Immature natural killer cell (primary cell): ENCODE results near the gene RGS8. TPM values are rescaled to one million over a fixed set of nuclear protein-coding genes. Genes with fewer than 3 reads are reported as not detected.

Experiments
- DNase-seq, 3 donors: peaks; one replicate each; pipeline ENCODE4 v3.0.0; 2022; ENCODE audit warnings: mixed read lengths in 1 of 3
- H3K27ac Mint-ChIP-seq, 6 donors: one replicate each; pipeline ENCODE4 v1.8.0; 2020; ENCODE audit warnings: mixed read lengths in 6 of 6, mild to moderate bottlenecking in 5 of 6, inconsistent platforms in 4 of 6, moderate library complexity in 3 of 6
- H3K27me3 Mint-ChIP-seq, 3 donors: one replicate each; pipeline ENCODE4 v1.8.0; 2020 to 2021; ENCODE audit warnings: low read depth in 3 of 3, mild to moderate bottlenecking in 3 of 3, mixed read lengths in 3 of 3, moderate library complexity in 3 of 3, inconsistent platforms in 1 of 3
- H3K36me3 Mint-ChIP-seq, 3 donors: one replicate each; pipeline ENCODE4 v1.8.0; 2020; ENCODE audit warnings: mixed read lengths in 3 of 3, inconsistent platforms in 2 of 3, mild to moderate bottlenecking in 2 of 3
- H3K4me1 Mint-ChIP-seq, 2 donors: one replicate each; pipeline ENCODE4 v1.8.0; 2020; ENCODE audit warnings: inconsistent platforms in 2 of 2, mild to moderate bottlenecking in 2 of 2, mixed read lengths in 2 of 2, moderate library complexity in 1 of 2
- H3K4me3 Mint-ChIP-seq, 5 donors: one replicate each; pipeline ENCODE4 v1.8.0; 2020; ENCODE audit warnings: mild to moderate bottlenecking in 5 of 5, mixed read lengths in 5 of 5, inconsistent platforms in 3 of 5, moderate library complexity in 3 of 5
- H3K9me3 Mint-ChIP-seq, 6 donors: one replicate each; pipeline ENCODE4 v1.8.0; 2020; ENCODE audit warnings: mild to moderate bottlenecking in 6 of 6, mixed read lengths in 6 of 6, inconsistent platforms in 4 of 6, moderate library complexity in 3 of 6
- polyA plus RNA-seq, 3 donors: library from polyadenylated mRNA; unstranded; fragments of 300-500 nt; fragmentation: Illumina TruSeq; gene quantifications; one replicate each; pipeline ENCODE4 v1.2.3, GENCODE V29; 2021

RGS8 gene
- polyA plus RNA-seq, 3 donors from 2014 or later: not detected

DNA sequence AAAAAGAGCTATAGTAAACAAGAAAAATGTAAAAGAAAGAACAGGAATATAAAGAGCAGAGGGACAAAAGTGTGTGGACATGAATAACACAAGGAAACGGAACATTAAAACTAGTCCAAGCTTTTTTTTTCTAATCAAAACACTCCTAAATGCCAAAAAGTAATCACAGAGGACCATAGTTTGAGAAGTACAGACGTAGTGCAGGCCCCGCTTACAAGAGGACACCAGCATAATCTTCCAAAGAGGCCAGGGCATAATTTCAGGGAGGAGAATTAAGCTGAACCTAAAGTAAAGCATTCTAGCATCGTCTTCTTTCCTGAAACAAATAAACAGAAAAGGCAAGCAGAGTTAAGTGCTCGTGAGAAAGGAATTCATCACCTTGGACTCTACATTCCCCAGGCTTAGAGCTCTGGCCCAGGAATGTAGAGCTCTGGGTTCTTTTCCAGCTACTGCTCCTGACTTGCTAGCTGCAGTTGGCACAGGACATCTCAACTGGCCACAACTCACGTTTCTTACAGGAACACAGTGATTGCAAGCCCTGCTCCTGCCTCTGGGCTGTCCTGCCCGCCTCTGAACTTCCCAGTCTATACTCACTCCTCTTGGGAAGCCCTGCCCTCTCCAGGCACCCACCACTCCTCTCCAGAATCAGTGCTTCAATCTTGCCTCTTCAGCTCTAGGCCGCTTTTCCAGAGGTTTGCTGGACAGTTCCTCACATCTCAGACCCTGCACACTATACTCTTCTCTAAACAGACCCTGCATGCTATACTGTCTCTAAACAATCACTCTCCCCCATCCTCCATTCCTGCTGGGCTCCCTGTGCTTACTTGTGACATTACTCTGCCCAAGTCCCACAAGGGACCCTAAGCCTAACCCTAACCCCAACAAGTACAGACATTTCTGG is 9.8 kb downstream of the RGS8 start:
- no peaks in the 10 kb centered on the region for H3K4me1 Mint-ChIP-seq
- H3K4me3 Mint-ChIP-seq: no peak overlapping the region
- H3K27ac Mint-ChIP-seq: no peak overlapping the region
- no peaks in the 10 kb centered on the region for H3K9me3 Mint-ChIP-seq
- DNase-seq: no peak
- H3K36me3 Mint-ChIP-seq: no peaks in the 10 kb centered on the region
- peaks cover 4 to 5% (median 4%) of the 10 kb centered on the region in 3 donors for H3K27me3 Mint-ChIP-seq

DNA sequence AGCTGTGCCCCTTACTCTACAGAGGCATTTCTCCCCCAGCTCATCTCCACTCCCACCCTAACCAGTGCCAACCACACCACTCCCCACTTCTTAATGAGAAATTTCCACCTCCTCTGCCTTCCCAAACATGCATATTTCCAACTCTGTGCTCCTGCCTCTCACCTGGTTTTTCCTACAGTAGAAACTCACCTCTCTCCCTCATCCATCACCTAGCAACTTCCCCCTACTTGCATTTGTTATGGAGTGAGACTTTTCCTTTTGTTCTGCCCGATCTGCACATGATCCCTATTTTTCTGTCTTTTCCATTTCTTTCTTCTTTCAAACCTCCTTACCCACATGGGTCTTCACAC is 11.9 kb downstream of the RGS8 start:
- DNase-seq: no peak
- H3K27me3 Mint-ChIP-seq: peaks cover 2 to 5% (median 4%) of the 10 kb centered on the region in 3 donors
- H3K4me1 Mint-ChIP-seq: no peaks in the 10 kb centered on the region
- no peak overlapping the region for H3K27ac Mint-ChIP-seq
- H3K36me3 Mint-ChIP-seq: no peaks in the 10 kb centered on the region
- no peak overlapping the region for H3K4me3 Mint-ChIP-seq
- no peaks in the 10 kb centered on the region for H3K9me3 Mint-ChIP-seq

DNA sequence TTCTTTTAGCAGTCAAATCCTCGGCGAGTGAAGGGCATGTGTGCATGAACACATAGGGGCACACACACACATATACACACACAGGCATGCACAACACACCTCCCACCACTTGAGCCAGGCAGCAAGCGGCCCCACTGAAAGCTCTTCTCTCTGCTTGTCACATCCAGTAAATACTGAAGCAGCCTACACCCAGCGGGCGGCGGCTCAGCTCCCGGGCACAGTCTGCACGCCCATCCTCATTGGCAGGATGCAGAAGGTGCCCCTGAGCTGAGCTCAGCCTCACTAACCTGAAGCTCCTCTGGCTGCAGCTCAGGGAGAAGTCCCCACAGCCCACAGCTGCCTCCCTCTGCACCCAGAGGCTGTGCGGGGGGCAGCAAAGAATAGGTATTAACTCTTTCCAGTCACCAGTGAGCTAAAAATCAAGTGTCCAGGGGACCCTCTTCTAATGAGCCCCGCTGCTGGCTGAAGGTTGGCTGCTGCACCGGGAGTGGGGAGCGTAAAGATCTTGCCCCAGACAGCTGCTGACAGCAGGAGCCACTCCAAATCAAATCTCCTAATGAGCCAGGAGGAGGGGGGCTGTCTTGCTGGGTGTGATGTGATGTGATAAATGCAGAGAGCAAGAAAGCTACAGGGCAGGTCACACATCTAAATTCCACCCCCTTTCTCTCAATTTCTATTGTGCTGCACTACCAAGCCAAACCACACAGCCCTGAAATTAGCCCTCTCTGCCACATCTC is 12.5 kb downstream of the RGS8 start:
- no peaks in the 10 kb centered on the region for H3K4me1 Mint-ChIP-seq
- H3K27ac Mint-ChIP-seq: no peak overlapping the region
- DNase-seq: no peak
- H3K9me3 Mint-ChIP-seq: no peaks in the 10 kb centered on the region
- peaks cover 2 to 5% (median 4%) of the 10 kb centered on the region in 3 donors for H3K27me3 Mint-ChIP-seq
- no peak overlapping the region for H3K4me3 Mint-ChIP-seq
- no peaks in the 10 kb centered on the region for H3K36me3 Mint-ChIP-seq

DNA sequence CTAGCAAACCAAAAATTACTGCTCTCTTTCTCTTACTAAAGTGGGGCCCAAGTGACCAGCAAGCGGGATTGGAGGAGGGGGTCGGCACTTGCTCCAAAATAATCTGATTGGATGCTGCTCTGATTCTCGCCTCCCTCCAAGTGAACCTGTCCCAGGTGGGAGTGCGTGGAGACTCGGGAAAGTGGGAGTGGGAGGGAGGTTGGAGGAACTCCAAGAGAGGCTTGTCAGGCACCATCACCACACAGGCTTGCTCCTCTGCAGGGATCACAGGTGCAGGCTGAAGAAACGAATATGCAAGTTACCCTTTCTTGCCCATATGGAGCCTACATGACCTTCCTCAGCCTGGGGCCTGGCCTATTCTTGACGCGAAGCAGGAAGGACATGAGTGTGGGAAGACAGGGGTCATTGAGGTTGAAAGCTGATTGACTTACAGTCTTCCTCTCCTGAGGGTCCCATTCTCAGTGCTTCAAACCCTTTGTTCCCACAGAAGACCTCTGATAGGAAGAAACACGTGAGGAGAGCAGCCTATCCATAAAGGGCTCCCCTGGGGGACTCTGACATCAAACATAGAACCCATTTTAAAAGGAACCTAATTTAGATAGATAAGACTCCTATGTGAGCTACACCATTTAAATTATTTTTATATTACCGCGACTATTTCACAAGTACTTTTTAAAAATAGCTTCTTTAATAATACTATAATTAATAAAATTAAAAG is 14.2 kb downstream of the RGS8 start:
- Mint-ChIP-seq H3K9me3 (no peaks in the 10 kb centered on the region), H3K27ac (no peak overlapping the region), H3K4me1 (no peaks in the 10 kb centered on the region), H3K36me3 (no peaks in the 10 kb centered on the region), H3K27me3 (peaks cover 0 to 5% (median 4%) of the 10 kb centered on the region in 3 donors), H3K4me3 (no peak overlapping the region)
- DNase-seq: no peak

DNA sequence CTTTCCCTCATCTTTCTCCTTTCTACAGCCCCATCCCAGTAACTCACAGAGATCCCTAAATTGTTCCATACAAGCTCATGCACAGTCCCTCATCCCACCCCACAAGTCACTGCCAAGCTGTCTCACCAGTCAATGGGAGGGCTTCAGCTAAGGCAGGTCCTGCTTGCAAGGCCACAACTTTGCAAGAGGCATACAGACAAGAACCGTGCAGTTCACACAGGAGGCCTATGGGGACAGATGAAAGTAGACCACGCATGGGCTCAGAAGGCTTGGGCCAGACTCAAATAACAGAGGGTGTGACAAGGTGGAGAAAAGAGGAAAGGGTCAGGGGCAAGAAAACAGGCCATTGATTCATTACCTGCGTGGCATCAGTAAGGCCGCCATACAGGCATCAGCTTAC is 15.1 kb downstream of the RGS8 start:
- Mint-ChIP-seq H3K9me3 (no peaks in the 10 kb centered on the region), H3K36me3 (no peaks in the 10 kb centered on the region), H3K4me1 (no peaks in the 10 kb centered on the region), H3K27ac (no peak overlapping the region), H3K27me3 (peaks cover under 1 to 5% (median 4%) of the 10 kb centered on the region in 3 donors), H3K4me3 (no peak overlapping the region)
- DNase-seq: no peak

DNA sequence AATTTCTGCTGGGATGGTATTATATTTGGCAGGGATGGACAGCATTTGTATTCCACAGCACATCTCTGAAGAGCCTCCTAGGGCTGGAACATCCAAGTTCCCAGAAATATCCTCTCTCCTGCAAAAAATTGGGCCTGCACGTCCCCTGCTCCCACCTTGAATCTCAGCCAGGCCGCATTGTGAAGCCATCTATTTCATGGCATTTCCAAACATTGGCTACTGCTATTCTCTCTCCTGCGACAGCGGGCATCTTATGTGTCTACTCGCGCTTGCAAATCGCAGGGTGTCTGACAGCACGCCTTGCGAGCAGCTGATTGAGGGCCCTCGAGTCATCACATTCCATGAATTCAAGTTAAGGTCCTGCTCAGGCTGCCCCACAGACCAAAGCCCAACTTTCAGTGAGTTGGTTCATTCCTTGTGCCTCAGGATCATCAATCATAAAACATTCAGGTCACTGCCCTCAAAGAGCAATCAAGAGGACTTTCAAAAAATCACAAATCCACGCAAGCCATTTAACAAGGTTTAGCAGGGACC is 15.8 kb downstream of the RGS8 start:
- Mint-ChIP-seq H3K4me1 (no peaks in the 10 kb centered on the region), H3K4me3 (no peak overlapping the region), H3K27ac (no peak overlapping the region), H3K9me3 (no peaks in the 10 kb centered on the region), H3K27me3 (peaks cover 3 to 7% (median 4%) of the 10 kb centered on the region in 3 donors), H3K36me3 (no peaks in the 10 kb centered on the region)
- no peak for DNase-seq

DNA sequence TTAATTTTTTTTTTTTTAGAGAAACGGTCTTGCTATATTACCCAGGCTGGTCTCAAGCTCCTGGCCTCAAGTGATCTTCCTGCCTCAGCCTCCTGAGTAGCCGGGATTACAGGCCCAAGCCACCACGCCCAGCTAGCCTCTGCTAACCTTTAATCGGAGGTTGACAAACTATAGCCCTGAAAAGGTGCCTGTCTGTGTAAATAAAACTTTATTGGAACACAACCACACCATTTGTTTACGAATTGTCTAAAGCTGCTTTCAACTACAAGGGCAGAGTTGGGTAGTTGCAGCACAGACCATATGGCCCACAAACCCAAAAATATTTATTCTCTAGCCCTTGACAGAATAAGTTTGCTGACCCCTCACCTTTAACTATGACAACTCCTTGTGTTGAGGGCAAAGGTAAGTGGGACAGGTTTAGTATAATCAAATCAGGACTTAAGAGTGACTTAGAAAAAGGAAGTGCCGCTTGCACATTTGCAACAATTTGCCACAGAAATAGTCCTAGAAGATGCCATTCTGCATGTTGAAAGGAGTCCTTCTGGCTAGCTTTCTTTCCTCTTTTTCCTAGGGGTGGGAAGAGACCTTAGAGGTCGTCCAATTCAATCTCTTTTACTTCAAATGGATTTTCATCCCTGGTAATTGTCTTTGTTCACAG is 16.4 kb downstream of the RGS8 start:
- Mint-ChIP-seq H3K27ac (no peak overlapping the region), H3K9me3 (no peaks in the 10 kb centered on the region), H3K4me1 (no peaks in the 10 kb centered on the region), H3K4me3 (no peak overlapping the region), H3K27me3 (peaks cover 3 to 7% (median 4%) of the 10 kb centered on the region in 3 donors), H3K36me3 (no peaks in the 10 kb centered on the region)
- DNase-seq: no peak

DNA sequence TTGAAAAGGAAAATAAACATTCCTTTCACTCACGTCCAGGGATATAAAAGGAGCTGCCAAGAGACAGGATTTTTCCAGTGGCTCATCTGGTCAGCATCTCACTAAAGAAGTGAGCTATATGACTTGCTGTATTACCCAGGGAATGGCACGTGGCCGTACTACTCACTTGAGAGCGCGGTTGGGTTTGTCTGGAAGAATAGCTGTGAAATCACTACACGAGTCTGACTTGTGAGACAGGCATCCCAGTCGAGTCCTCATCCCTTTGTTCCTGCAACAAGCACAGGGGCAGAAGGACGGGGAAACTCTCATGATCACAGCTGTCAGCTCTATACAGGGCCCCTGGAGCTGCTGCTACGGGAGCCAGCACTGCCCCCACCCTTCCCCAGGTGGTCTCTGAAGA is 17.7 kb downstream of the RGS8 start:
- H3K4me3 Mint-ChIP-seq: no peak overlapping the region
- DNase-seq: no peak
- no peaks in the 10 kb centered on the region for H3K4me1 Mint-ChIP-seq
- peaks cover 3 to 7% (median 6%) of the 10 kb centered on the region in 3 donors for H3K27me3 Mint-ChIP-seq
- H3K36me3 Mint-ChIP-seq: no peaks in the 10 kb centered on the region
- no peaks in the 10 kb centered on the region for H3K9me3 Mint-ChIP-seq
- H3K27ac Mint-ChIP-seq: no peak overlapping the region

DNA sequence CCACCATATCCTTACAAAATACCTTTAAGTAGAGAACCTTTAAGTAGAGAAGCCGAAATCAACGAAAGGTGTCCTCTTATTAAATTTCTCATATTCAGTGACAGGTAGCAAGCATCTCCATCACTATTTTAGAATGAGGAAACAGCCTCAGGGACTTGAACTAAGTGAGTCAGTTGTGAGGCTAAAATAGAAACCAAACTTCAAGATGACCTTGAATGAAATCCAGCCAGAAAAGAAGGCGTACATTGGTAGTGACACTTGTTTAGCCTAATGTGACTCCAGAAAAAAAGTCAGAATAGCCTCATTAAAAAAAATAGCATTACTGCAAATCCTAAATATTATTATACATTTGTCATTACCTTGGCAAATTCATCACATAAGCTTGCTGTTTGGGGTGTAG is 20.1 kb downstream of the RGS8 start:
- Mint-ChIP-seq H3K9me3 (no peaks in the 10 kb centered on the region), H3K4me1 (no peaks in the 10 kb centered on the region), H3K27ac (no peak overlapping the region)

DNA sequence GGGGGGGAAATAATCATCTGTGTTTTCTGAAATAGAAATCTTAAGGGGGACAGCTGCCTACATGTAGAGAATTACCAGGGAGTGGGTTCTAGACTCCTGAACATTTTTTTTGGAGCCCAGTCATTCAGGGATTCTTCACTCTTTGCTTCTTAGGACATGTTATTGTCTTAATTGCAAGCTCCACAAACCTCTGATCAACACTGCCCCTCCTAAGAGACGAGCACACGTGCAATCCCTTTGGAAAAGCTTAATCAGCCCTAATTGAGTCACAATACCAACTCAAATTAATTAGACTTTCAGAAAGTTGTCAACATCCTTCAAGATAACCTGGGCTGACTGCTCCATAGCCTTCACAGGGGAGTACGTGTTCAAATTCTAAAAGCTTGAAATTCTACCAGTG is 21.4 kb downstream of the RGS8 start:
- no peaks in the 10 kb centered on the region for H3K36me3 Mint-ChIP-seq
- H3K27ac Mint-ChIP-seq: no peak overlapping the region
- H3K9me3 Mint-ChIP-seq: no peaks in the 10 kb centered on the region
- H3K27me3 Mint-ChIP-seq: peaks cover 0 to 8% (median 5%) of the 10 kb centered on the region in 3 donors
- no peak for DNase-seq
- H3K4me3 Mint-ChIP-seq: no peak overlapping the region
- H3K4me1 Mint-ChIP-seq: no peaks in the 10 kb centered on the region

More for the DNA sequence above, 20.1 kb downstream of the RGS8 start:
- H3K27me3 Mint-ChIP-seq: peaks cover 0 to 8% (median 5%) of the 10 kb centered on the region in 3 donors
- no peak for DNase-seq
- H3K36me3 Mint-ChIP-seq: no peaks in the 10 kb centered on the region
- no peak overlapping the region for H3K4me3 Mint-ChIP-seq

DNA sequence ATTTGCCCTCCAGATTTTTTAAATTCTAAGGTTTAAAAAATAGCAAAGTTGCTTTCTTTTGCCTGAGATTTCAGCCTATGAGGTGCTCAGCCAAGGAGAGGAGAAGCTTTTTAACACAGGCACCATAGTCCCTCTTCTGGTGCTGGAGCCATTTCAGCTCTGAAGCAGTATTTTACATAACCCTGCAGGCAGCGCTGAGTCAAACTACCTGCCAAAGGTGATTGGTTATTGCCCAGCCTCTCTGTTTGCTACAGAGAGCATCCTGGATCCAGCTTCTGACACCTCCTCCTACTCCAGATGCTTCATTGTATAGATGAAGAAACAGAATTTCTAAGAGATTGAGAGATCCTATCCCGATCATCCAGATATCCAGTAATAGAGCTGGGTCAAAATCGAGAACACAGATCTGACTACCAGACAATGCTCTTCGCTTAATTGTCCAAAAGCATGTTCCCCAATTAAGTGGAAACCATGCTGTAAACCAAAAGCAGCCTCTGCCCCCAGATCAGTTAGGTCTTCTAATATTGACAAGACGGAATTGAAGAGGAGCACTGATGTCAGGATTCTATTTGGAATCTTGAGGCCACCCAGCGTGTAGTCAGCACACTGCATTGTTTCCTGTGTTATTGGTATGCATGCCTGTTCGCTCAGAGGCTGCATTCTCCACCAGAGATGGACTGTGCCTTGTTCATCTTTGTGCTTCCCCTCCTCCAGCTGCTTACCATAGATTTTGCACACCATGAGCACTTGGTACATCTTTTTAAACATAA is 22.1 kb downstream of the RGS8 start:
- Mint-ChIP-seq H3K9me3 (no peaks in the 10 kb centered on the region), H3K4me1 (no peaks in the 10 kb centered on the region), H3K27me3 (peaks cover 0 to 9% (median 8%) of the 10 kb centered on the region in 3 donors), H3K27ac (no peak overlapping the region), H3K36me3 (no peaks in the 10 kb centered on the region), H3K4me3 (no peak overlapping the region)
- DNase-seq: no peak

DNA sequence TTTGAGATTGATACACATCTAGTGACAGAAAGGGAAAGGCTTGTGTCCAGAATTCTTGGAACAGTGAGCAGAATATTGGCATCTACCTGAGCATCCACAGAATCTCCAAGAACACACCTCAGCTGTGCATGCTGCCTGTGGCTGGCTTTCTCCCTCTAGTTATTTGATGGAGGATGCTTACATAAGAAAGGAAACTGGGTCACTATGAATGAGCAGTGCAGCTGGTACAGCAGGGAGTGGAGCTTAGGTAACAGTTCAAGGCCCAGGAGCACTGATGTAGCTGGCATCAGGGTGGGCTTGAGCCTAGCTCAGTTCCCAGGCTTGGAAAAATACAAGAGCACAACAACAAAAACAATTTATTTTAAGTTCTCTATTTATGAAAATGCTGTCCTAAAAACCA is 26.3 kb downstream of the RGS8 start:
- Mint-ChIP-seq H3K4me3 (no peak overlapping the region), H3K36me3 (no peaks in the 10 kb centered on the region), H3K4me1 (no peaks in the 10 kb centered on the region), H3K27ac (no peak overlapping the region), H3K27me3 (peaks cover 0 to 8% (median 5%) of the 10 kb centered on the region in 3 donors), H3K9me3 (no peaks in the 10 kb centered on the region)
- DNase-seq: no peak
